Cerebellar nuclear complex (tissue), 1 donor: ENCODE data around the gene MRS2.
"Not testable (repeated sequence)": the region's sequence is repeated elsewhere in the genome, so short reads cannot be mapped to it uniquely, and the experiment has no call there.

Source experiments
- DNase-seq, 2 experiments: peaks; one replicate each; lab custom pipeline; 2025; lab: John Stamatoyannopoulos, UW

Gene MRS2, protein sequence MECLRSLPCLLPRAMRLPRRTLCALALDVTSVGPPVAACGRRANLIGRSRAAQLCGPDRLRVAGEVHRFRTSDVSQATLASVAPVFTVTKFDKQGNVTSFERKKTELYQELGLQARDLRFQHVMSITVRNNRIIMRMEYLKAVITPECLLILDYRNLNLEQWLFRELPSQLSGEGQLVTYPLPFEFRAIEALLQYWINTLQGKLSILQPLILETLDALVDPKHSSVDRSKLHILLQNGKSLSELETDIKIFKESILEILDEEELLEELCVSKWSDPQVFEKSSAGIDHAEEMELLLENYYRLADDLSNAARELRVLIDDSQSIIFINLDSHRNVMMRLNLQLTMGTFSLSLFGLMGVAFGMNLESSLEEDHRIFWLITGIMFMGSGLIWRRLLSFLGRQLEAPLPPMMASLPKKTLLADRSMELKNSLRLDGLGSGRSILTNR

GRCh38 chr6:24402697-24403500 lies at the start of gene MRS2:
Gene MRS2, plus strand, starts transcription at chr6:24402936. Its CDS starts 111 bp downstream, at chr6:24403047.
- DNase-seq: peak; percentile 30 to 69

- no peak for DNase-seq
Measured at GRCh38 chr6:24353861-24354260, 48.9 kb upstream of the MRS2 start.

- no peak for DNase-seq
Measured at GRCh38 chr6:24355393-24355792, 47.3 kb upstream of the MRS2 start.

- no peak for DNase-seq
Measured at GRCh38 chr6:24356310-24356973, 46.3 kb upstream of the MRS2 start.

DNA sequence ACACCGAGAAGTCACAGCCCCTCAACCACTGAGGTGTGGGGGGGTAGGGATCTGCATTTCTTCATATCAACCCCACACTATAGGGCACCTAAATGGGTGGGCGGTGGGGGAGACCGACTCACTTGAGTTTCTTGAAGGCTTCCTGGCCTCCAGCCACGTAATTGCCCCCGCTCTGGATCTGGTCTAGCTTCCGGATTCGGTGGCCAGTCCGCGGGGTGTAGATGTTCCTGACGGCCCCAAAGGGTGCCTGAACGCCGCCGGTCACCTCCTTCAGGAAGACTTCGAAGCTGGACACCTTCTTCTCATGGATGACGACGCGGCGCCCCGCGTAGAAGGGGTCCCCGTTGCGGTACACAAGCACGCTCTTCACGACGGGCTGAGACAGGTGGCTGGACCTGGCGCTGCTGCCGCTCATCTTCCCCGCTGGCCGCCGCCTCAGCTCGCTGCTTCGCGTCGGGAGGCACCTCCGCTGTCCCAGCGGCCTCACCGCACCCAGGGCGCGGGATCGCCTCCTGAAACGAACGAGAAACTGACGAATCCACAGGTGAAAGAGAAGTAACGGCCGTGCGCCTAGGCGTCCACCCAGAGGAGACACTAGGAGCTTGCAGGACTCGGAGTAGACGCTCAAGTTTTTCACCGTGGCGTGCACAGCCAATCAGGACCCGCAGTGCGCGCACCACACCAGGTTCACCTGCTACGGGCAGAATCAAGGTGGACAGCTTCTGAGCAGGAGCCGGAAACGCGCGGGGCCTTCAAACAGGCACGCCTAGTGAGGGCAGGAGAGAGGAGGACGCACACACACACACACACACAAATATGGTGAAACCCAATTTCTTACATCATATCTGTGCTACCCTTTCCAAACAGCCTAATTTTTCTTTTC lies 45.2 kb upstream of the MRS2 start, which contains the start of gene DCDC2:
TSS of gene DCDC2 (minus strand) at position 724 of the 883 bp plus-strand sequence. CDS start at position 415, 309 bp downstream.
- DNase-seq: no peak

- no peak for DNase-seq
Measured at GRCh38 chr6:24358219-24358821, 44.4 kb upstream of the MRS2 start.

DNA sequence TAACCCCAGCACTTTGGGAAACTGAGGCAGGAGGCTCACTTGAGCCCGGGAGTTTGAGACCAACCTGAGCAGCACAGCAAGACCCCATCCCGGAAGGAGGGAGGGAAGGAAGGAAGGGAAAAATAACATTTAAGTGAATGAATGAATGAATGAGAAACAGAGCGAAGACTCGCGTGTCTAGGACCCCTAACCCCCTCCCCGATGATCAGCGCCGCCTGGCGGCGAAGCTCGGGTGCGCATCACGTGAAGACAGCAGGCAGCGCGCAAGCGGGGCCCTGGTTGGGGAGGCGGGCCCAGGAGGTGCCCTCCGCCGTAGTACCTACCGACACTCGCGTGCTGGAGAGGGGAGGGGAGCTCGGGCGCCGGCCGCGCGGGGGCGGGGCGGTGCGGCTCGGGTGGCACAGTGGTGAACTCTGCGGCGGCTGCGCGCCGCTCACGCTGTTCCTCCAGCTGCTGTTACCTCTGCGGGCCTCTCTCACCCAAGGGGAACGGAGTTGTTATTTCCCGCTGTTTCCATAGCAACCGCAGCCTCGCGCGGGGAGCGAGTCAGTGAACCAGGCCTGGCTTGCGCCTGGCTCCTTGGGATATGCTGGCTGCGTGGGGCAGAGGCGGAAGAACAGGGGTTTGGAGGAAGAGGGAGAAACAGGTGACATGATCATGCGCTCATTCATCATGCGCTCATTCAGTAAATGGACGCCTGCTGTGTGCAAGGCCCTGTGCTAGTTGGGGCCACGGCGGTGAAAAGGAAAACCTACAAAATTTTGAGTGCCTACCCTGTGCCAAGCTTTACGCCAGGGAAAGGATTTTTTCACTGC lies 42.9 kb upstream of the MRS2 start:
- DNase-seq: no peak

DNA sequence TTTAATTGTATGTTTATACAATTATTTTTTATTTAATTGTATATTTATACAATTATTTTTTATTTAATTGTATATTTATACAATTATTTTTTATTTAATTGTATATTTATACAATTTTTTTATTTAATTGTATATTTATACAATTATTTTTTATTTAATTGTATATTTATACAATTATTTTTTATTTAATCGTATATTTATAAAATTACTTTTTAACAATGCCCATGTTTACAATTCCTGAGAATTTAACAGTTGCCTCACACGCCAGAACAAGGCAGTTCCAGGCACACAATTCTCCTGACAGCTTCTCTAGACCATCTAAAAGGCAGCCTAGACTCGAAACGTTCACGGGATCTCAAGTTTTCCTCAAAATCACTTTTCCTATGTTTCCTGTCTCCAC lies 40.4 kb upstream of the MRS2 start:
- not testable (repeated sequence) for DNase-seq

DNA sequence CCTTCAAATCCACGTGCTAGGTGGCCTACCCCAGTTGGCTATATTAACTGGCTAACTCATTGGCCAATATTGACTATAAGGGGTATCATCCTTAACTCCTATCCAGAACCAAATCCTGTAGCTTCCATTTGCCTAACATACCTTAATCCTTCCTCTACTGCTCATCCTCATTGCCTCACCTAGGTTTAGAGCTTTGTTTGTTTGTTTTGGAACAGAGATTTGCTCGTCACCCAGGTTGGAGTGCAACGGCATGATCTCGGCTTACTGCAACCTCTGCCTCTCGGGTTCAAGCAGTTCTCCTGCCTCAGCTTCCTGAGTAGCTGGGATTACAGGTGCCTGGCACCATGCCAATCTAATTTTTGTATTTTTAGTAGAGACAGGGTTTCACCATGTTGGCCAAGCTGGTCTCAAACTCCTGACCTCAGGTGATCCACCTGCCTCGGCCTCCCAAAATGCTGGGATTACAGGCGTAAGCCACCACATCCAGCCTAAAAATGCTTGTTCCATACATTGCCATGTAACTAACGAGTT lies 37.6 kb upstream of the MRS2 start:
- DNase-seq: not testable (repeated sequence)

GRCh38 chr6:24374612-24375011 lies 28.1 kb upstream of the MRS2 start:
- DNase-seq: no peak

GRCh38 chr6:24376871-24377270 lies 25.9 kb upstream of the MRS2 start:
- DNase-seq: no peak

- no peak for DNase-seq
Measured at GRCh38 chr6:24378473-24379097, 24.2 kb upstream of the MRS2 start.

DNA sequence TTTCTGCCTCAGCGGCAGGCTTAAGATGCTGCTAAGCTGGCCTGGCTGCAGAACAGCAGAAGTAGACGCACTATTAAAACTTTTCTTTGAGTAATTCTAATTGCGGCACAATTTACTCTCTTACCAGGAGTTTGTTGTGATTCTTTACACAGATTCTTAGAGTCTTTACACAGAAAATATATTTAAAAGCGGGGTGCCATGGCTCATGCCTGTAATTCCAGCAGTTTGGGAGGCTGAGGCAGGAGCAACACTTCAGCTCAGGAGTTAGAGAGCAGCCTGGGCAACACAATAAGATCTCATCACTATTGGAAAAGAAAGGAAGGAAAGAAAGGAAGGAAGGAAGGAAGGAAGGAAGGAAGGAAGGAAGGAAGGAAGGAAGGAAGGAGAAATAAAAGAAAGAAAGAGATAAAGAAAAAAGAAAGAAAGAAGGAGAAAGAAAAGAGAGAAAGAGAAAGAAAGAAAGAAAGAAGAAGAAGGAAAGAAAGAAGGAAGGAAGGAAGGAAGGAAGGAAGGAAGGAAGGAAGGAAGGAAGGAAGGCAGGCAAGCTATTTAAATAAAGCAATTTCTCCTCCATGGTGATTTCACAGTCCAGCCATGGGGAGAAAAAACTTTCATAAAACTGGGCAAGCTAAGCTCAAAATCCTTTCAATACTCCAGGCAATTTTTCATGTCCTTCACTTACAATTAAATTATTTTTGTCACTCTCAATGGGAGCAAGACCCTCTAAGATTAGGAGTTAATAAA lies 21.1 kb upstream of the MRS2 start:
- no peak for DNase-seq

DNA sequence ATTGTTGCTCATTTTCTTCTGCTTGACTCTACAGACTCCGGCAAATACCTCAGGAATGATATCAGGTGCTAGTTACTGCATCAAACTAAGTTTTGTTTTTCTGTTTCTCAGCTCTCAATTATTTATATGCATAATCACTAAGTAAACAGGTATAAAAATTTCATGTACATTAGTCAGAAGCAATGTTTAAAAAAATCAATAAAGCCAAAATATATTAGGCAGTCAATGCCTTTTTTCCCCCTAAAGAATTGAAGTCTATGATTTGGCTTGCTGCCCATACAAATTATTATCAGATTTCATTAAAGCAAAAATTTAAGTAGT lies 20.6 kb upstream of the MRS2 start:
- no peak for DNase-seq

DNA sequence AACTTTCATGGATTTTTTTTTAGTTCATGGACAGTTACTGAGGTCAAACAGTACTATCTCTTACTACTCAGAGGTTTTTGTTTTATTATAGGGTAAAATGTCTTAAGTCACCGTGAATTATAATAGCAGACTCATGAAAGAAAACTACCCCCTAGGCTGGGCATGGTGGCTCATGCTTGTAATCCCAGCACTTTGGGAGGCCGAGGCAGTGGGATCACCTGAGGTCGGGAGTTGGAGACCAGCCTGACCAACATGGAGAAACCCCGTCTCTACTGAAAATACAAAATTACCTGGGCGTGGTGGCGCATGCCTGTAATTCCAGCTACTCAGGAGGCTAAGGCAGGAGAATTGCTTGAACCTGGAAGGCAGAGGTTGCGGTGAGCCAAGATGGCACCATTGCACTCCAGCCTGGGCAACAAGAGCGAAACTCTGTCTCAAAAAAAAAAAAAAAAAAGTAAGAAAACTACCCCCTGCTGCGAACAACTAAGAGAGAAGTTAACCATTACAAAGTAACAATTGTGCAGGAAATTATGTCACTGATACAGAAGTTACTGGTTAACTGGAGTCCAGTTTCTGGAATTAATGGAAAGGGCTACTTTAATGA lies 19.7 kb upstream of the MRS2 start:
- DNase-seq: not testable (repeated sequence)

GRCh38 chr6:24384369-24385130 lies 18.2 kb upstream of the MRS2 start:
- DNase-seq: not testable (repeated sequence)

GRCh38 chr6:24385536-24386269 lies 17.0 kb upstream of the MRS2 start:
- DNase-seq: no peak
